ENCODE data around the gene USP46. TPM values are rescaled to one million over a fixed set of nuclear protein-coding genes. Genes with fewer than 3 reads are reported as not detected.

The USP46 gene
- total RNA-seq, 1 donor from 2014 or later = 14.7 TPM

DNA sequence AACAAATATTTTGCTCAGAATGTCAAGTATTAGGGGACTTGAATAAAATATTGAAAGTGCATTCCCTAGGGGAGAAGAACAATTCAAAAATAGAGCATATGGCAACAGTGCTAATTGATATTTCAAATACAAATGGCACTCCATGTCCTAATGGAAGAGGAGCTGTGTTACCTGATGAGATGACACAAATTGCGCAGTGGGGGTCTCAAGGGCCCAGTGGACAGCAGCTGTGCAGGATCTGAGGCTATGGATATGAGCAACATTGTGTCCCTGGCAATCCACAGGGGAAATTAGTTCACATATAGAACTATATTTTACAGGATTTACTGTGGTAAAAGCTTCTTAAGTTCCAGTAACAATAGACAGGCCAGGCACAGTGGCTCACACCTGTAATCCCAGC is 17.4 kb upstream of the USP46 start:
- FAIRE-seq (no peak), DNase-seq (ENCODE audit: low read depth) (no peak)
- no peaks in the 10 kb centered on the region for H3K36me3 ChIP-seq (ENCODE audit: control insufficient read depth, insufficient read depth, low read length)
- H3K27me3 ChIP-seq (ENCODE audit: control insufficient read depth, insufficient read depth, low read length) = no peaks in the 10 kb centered on the region
- H3K4me3 ChIP-seq (ENCODE audit: low read depth, low read length) = no peak overlapping the region
- TF ChIP-seq, protein P1, sequence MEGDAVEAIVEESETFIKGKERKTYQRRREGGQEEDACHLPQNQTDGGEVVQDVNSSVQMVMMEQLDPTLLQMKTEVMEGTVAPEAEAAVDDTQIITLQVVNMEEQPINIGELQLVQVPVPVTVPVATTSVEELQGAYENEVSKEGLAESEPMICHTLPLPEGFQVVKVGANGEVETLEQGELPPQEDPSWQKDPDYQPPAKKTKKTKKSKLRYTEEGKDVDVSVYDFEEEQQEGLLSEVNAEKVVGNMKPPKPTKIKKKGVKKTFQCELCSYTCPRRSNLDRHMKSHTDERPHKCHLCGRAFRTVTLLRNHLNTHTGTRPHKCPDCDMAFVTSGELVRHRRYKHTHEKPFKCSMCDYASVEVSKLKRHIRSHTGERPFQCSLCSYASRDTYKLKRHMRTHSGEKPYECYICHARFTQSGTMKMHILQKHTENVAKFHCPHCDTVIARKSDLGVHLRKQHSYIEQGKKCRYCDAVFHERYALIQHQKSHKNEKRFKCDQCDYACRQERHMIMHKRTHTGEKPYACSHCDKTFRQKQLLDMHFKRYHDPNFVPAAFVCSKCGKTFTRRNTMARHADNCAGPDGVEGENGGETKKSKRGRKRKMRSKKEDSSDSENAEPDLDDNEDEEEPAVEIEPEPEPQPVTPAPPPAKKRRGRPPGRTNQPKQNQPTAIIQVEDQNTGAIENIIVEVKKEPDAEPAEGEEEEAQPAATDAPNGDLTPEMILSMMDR (IDR thresholded peaks at IDR 0.05; ENCODE audit: insufficient read depth, low read length, severe bottlenecking) = no peak

DNA sequence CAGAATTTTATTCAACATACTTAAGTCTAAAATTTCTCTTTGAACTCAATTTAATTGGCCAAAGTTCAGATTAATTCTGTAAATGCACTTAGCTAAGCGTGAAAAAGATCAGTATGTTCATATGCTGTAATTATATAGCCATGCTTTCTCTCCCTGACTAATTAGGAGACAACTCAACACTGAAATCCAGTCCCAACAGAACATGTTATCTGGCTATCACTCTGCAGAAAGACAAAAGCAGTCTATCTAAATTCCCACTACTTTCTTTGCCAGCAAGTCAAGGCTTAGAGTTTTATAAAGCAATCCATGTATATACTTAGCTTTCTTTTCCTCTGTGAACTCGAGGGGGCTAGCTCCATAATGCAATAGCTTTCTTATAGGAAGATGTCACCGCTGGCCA is 16.0 kb upstream of the USP46 start:
- FAIRE-seq (no peak), DNase-seq (ENCODE audit: low read depth) (no peak)
- Histone ChIP-seq H3K36me3 (ENCODE audit: control insufficient read depth, insufficient read depth, low read length) (no peaks in the 10 kb centered on the region), H3K27me3 (ENCODE audit: control insufficient read depth, insufficient read depth, low read length) (no peaks in the 10 kb centered on the region), H3K4me3 (ENCODE audit: low read depth, low read length) (no peak overlapping the region)
- TF ChIP-seq, protein P1 (IDR thresholded peaks at IDR 0.05; ENCODE audit: insufficient read depth, low read length, severe bottlenecking) = no peak

DNA sequence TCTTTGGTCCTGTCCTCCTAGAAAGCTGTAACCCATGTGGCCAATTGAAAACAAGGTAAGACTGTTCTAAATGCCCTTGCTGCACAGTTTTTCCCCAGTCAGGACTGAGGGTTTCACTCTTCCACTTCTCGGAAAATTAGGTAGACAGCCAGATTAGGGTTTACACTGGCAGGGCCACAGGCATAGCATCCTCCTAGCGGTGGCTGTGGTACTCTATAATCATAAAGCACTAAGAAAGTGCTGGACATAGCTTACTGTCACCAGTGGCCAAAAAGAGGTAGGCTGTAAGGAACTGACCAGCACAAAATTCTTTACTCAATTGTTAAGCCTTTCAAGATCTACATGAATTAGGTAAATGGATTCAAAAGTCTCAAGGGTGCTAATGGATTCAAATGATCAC is 11.6 kb upstream of the USP46 start:
- Histone ChIP-seq H3K4me3 (ENCODE audit: low read depth, low read length) (no peak overlapping the region), H3K27me3 (ENCODE audit: control insufficient read depth, insufficient read depth, low read length) (no peaks in the 10 kb centered on the region), H3K36me3 (ENCODE audit: control insufficient read depth, insufficient read depth, low read length) (no peaks in the 10 kb centered on the region)
- DNase-seq (ENCODE audit: low read depth) (no peak), FAIRE-seq (no peak)
- TF ChIP-seq, protein P1 (IDR thresholded peaks at IDR 0.05; ENCODE audit: insufficient read depth, low read length, severe bottlenecking) = no peak

DNA sequence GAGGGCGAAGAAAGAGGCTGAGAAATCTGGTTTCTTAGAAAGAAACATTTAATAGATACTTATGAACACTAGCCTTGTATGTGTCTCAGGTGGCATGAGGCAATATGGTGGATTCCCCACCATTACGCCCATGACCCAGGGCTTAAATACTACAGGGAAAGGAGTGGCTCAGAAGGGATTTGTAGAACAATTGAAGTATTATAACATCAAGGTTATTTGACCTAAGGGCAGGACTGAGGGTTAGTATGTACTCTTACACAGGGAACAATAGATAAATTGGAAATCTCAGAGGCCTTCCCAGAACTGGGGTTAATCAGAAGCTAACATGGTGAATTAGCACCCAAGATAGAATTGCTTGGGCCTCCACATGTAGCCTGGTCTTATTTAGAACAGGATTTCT is 11.0 kb upstream of the USP46 start:
- FAIRE-seq (no peak), DNase-seq (ENCODE audit: low read depth) (no peak)
- H3K36me3 ChIP-seq (ENCODE audit: control insufficient read depth, insufficient read depth, low read length) = no peaks in the 10 kb centered on the region
- no peak overlapping the region for H3K4me3 ChIP-seq (ENCODE audit: low read depth, low read length)
- TF ChIP-seq, protein P1 (IDR thresholded peaks at IDR 0.05; ENCODE audit: insufficient read depth, low read length, severe bottlenecking) = no peak
- H3K27me3 ChIP-seq (ENCODE audit: control insufficient read depth, insufficient read depth, low read length) = no peaks in the 10 kb centered on the region

DNA sequence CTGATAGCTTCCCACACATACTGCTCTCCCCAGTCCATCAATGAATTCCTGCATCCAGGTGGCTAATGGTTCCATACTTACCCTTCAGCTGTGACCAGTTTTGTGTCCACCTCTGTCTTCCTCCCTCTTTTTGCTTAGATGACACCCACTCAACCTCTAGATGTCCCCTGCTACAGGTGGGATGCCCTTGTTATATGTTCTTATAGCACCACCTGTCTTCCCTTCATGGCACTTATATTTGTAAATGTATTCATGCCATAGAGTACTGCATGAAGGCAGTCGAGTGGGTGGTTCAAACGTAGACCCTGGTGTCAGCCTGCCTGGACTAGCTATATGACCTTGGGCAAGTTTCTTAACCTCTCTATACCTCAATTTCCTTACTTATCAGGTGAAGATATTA is 6.5 kb upstream of the USP46 start:
- TF ChIP-seq, protein P1 (IDR thresholded peaks at IDR 0.05; ENCODE audit: insufficient read depth, low read length, severe bottlenecking) = peak; percentile 22
- DNase-seq (ENCODE audit: low read depth) (peak; percentile 42), FAIRE-seq (no peak)
- H3K27me3 ChIP-seq (ENCODE audit: control insufficient read depth, insufficient read depth, low read length) = no peaks in the 10 kb centered on the region
- no peak overlapping the region for H3K4me3 ChIP-seq (ENCODE audit: low read depth, low read length)
- no peaks in the 10 kb centered on the region for H3K36me3 ChIP-seq (ENCODE audit: control insufficient read depth, insufficient read depth, low read length)

DNA sequence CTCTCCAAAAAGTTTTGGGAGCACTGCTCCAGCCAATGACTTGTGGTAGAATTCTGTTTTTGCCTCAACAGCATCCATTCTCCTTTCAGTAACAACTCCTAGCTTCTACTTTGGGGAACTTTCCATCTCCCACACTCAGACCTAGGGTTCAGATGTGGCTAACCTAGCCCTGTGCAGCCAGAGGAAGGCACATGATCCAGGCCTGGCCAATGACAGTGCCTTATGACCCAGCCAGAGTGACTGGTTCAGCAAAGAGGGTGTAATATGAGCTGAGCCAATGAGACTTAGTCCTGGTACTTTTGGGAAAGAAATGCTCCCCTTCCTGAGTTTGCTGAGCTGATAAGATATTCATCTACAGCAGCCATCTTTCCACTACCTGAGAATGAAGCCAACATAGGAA is 5.4 kb upstream of the USP46 start:
- FAIRE-seq (peak; percentile 28), DNase-seq (ENCODE audit: low read depth) (no peak)
- no peaks in the 10 kb centered on the region for H3K27me3 ChIP-seq (ENCODE audit: control insufficient read depth, insufficient read depth, low read length)
- TF ChIP-seq, protein P1 (IDR thresholded peaks at IDR 0.05; ENCODE audit: insufficient read depth, low read length, severe bottlenecking) = no peak
- H3K36me3 ChIP-seq (ENCODE audit: control insufficient read depth, insufficient read depth, low read length) = no peaks in the 10 kb centered on the region
- no peak overlapping the region for H3K4me3 ChIP-seq (ENCODE audit: low read depth, low read length)

All from bronchial epithelial cell (primary cell).